ENCODE data around the gene TBC1D2. TPM values are rescaled to one million over a fixed set of nuclear protein-coding genes. Genes with fewer than 3 reads are reported as not detected.
"Not testable (repeated sequence)": the region's sequence is repeated elsewhere in the genome, so short reads cannot be mapped to it uniquely, and the experiment has no call there.

Gene TBC1D2
- total RNA-seq, 1 donor from 2014 or later, result 23.7 TPM

DNA sequence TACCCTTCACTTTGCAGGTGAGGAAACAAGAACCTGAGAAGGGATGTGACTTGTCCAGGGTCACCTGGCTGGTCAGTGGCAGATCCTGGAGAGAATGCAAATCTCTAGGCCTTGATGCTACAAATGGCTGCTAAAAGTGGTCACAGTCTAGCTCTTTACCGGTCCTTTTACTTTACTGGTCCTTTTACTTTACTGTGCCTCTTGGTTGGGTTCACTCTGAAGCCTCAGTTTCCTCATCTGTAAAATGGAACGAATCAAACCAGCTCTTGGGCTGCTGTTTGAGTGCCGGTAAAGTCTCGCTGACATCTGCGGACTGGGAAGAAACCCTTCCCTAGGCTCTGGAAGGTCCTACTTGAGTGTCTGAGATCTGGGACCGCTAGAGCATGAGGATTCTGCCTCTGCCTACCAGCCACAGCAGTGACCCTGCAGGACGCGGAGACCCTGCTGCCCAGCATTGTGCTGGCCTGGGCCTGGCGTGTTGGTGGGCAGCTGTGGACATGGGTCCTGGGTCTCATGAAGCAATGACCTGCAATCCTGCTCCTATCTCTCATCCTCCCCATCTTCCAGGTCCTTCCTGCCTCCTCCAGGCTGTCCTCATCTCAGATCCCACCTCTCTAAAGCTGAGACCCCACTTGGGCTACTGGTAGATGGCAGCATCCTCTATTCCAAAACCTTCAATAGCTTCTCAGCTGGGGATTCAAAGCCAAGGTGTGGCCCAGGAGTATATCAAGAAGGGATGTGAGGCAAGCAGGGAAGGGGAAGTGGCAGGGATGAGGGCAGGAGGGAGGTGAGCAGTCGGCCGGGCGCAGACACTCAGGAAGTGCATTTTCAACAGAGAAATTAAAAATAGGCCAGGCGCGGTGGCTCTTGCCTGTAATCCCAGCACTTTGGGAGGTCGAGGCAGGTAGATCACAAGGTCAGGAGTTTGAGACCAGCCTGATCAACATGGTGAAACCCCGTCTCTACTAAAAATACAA lies 76.3 kb downstream of the TBC1D2 start:
- no peak overlapping the region for H3K4me3 Mint-ChIP-seq (ENCODE audit: unreplicated experiment)
- H3K27ac Mint-ChIP-seq (ENCODE audit: unreplicated experiment), result no peak overlapping the region
- no peaks in the 10 kb centered on the region for H3K36me3 Mint-ChIP-seq (ENCODE audit: unreplicated experiment)
- H3K4me1 Mint-ChIP-seq (ENCODE audit: unreplicated experiment), result no peaks in the 10 kb centered on the region
- no peak for DNase-seq (ENCODE audit: extremely low spot score, unreplicated experiment)
- TF ChIP-seq, protein P1, sequence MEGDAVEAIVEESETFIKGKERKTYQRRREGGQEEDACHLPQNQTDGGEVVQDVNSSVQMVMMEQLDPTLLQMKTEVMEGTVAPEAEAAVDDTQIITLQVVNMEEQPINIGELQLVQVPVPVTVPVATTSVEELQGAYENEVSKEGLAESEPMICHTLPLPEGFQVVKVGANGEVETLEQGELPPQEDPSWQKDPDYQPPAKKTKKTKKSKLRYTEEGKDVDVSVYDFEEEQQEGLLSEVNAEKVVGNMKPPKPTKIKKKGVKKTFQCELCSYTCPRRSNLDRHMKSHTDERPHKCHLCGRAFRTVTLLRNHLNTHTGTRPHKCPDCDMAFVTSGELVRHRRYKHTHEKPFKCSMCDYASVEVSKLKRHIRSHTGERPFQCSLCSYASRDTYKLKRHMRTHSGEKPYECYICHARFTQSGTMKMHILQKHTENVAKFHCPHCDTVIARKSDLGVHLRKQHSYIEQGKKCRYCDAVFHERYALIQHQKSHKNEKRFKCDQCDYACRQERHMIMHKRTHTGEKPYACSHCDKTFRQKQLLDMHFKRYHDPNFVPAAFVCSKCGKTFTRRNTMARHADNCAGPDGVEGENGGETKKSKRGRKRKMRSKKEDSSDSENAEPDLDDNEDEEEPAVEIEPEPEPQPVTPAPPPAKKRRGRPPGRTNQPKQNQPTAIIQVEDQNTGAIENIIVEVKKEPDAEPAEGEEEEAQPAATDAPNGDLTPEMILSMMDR (IDR thresholded peaks at IDR 0.05), result no peak
- H3K27me3 Mint-ChIP-seq (ENCODE audit: unreplicated experiment), result no peaks in the 10 kb centered on the region
- no peaks in the 10 kb centered on the region for H3K9me3 Mint-ChIP-seq (ENCODE audit: unreplicated experiment)

DNA sequence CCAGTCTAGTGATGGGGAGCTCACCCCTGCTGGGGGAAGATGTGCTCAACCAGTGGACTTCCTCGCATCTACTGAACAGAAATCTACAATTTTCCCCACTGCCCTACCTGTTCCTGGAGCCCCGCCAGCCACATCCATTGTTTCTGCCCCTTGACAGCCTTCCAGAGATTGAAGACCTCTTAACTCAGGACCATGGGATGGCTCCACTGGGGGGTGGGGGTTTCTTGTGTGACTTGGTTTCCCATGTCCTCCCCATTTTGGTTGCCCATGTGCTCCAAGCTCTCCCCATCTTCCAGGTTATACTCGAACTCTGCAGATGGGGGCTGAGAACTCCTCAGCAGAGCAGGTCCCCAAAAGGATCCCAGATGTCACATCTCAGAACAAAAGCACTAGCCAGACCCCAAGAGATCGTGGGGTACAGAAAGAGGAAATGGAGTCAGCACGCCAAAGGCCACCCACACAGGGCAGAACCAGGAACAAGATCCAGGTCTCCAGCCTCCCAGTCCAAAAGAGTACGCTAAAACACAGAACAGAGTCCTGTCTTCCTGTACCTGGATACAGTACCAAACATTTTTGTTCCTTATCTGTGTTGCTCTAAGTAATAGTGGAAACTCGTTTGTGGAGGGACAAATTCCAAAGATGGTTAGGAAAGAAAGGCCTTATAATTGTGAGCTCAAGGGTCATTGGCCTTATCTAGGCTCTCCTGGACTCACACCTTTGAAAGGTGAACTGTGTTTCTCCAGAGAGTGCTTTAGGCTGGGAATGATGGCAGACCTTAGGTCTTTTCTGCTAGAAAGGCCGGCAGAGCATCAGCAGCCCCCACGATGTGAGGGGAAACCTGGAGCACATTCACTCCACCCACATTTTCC lies 78.8 kb downstream of the TBC1D2 start:
- H3K4me1 Mint-ChIP-seq (ENCODE audit: unreplicated experiment), result peaks cover 10% of the 10 kb centered on the region
- no peaks in the 10 kb centered on the region for H3K9me3 Mint-ChIP-seq (ENCODE audit: unreplicated experiment)
- no peaks in the 10 kb centered on the region for H3K36me3 Mint-ChIP-seq (ENCODE audit: unreplicated experiment)
- TF ChIP-seq, protein P1 (IDR thresholded peaks at IDR 0.05), result no peak
- no peak for DNase-seq (ENCODE audit: extremely low spot score, unreplicated experiment)
- no peak overlapping the region for H3K27ac Mint-ChIP-seq (ENCODE audit: unreplicated experiment)
- H3K4me3 Mint-ChIP-seq (ENCODE audit: unreplicated experiment), result no peak overlapping the region
- H3K27me3 Mint-ChIP-seq (ENCODE audit: unreplicated experiment), result no peaks in the 10 kb centered on the region

DNA sequence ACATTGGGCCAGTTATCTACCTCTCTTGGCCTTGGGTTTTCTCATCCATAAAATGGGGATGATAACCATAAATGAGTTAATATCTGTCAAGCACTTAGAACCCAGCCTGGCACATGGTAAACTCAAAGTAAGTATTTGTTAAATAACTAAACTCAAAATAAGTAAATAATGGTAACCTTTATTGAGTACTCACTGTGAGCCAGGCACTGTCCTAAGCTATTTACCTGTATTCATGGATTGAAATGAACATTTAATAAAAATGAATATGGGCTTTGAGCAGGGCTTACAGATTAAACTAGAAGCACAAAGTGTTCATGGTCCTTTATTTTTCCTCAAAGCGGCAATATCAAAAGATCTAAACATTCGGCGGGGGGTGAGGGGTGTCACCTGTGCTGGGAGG lies 79.7 kb downstream of the TBC1D2 start:
- Mint-ChIP-seq H3K9me3 (ENCODE audit: unreplicated experiment) (no peaks in the 10 kb centered on the region), H3K36me3 (ENCODE audit: unreplicated experiment) (no peaks in the 10 kb centered on the region), H3K27me3 (ENCODE audit: unreplicated experiment) (no peaks in the 10 kb centered on the region), H3K27ac (ENCODE audit: unreplicated experiment) (no peak overlapping the region), H3K4me1 (ENCODE audit: unreplicated experiment) (peaks cover 14% of the 10 kb centered on the region), H3K4me3 (ENCODE audit: unreplicated experiment) (no peak overlapping the region)
- DNase-seq (ENCODE audit: extremely low spot score, unreplicated experiment), result no peak
- TF ChIP-seq, protein P1 (IDR thresholded peaks at IDR 0.05), result no peak

DNA sequence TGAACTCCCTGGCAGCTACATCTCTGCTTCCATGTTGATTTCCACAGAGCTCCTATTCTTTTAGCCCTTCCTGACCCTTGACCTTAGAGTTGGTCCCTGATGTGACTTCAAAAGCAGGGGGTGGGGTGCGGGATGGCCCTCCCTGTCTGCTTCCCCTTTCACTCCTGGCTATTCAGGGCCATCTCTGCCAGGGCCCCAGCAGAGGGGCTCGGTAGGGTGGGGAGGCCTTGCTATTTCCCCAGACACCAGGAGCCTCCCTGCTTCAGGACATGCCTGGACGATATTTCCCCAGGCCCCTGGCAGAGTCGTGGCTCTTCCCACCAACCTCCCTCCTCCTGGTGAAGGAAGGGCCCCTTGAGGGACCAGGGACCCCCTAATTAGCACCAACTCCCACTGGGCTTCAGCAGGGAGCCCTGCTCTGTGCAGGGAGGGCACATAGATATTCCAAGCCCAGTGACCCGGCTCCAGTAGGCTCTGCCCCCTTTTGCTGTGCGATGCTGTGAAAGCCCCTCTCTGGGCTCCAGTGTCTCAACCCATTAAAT lies 80.3 kb downstream of the TBC1D2 start:
- TF ChIP-seq, protein P1 (IDR thresholded peaks at IDR 0.05), result no peak
- Mint-ChIP-seq H3K4me1 (ENCODE audit: unreplicated experiment) (peaks cover 15% of the 10 kb centered on the region), H3K27ac (ENCODE audit: unreplicated experiment) (no peak overlapping the region), H3K27me3 (ENCODE audit: unreplicated experiment) (no peaks in the 10 kb centered on the region), H3K9me3 (ENCODE audit: unreplicated experiment) (no peaks in the 10 kb centered on the region), H3K36me3 (ENCODE audit: unreplicated experiment) (no peaks in the 10 kb centered on the region), H3K4me3 (ENCODE audit: unreplicated experiment) (no peak overlapping the region)
- DNase-seq (ENCODE audit: extremely low spot score, unreplicated experiment), result no peak

DNA sequence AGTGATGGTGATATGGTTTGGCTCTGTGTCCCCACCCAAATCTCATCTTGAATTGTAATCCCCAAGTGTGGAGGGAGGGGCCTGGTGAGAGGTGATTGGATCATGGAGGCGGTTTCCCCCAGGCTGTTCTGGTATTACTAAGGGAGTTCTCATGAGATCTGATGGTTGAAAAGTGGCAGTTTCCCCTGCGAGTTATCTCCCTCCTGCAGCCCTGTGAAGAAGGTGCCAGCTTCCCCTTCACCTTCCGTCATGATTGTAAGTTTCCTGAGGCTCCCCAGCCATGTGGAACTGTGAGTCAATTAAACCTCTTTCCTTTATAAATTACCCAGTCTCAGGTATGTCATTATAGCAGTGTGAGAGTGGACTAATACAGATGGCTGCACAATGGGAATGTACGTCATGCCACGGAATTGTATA lies 80.9 kb downstream of the TBC1D2 start:
- H3K9me3 Mint-ChIP-seq (ENCODE audit: unreplicated experiment); H3K36me3 Mint-ChIP-seq (ENCODE audit: unreplicated experiment); DNase-seq (ENCODE audit: extremely low spot score, unreplicated experiment); H3K4me3 Mint-ChIP-seq (ENCODE audit: unreplicated experiment); H3K27ac Mint-ChIP-seq (ENCODE audit: unreplicated experiment); H3K27me3 Mint-ChIP-seq (ENCODE audit: unreplicated experiment): not testable (repeated sequence)
- peaks cover 17% of the 10 kb centered on the region for H3K4me1 Mint-ChIP-seq (ENCODE audit: unreplicated experiment)
